Skin of body (tissue), 2 donors: ENCODE results near the gene C22orf23. TPM values are rescaled to one million over a fixed set of nuclear protein-coding genes. Genes with fewer than 3 reads are reported as not detected.
"Not testable (repeated sequence)": the region's sequence is repeated elsewhere in the genome, so short reads cannot be mapped to it uniquely, and the experiment has no call there.

ENCODE experiments used
- DNase-seq: peaks from one replicate; lab custom pipeline; 2025; lab: John Stamatoyannopoulos, UW
- total RNA-seq: library from RNA; depleted of rRNA; stranded (reverse); fragments of >200 nt; gene quantifications from one replicate; pipeline ENCODE4 v1.2.3, GENCODE V29; 2014

The C22orf23 gene
- total RNA-seq, 1 donor from 2014 or later = 0.20 TPM

GRCh38 chr22:37982151-37982785 is 28.9 kb upstream of the C22orf23 start:
- no peak for DNase-seq

DNA sequence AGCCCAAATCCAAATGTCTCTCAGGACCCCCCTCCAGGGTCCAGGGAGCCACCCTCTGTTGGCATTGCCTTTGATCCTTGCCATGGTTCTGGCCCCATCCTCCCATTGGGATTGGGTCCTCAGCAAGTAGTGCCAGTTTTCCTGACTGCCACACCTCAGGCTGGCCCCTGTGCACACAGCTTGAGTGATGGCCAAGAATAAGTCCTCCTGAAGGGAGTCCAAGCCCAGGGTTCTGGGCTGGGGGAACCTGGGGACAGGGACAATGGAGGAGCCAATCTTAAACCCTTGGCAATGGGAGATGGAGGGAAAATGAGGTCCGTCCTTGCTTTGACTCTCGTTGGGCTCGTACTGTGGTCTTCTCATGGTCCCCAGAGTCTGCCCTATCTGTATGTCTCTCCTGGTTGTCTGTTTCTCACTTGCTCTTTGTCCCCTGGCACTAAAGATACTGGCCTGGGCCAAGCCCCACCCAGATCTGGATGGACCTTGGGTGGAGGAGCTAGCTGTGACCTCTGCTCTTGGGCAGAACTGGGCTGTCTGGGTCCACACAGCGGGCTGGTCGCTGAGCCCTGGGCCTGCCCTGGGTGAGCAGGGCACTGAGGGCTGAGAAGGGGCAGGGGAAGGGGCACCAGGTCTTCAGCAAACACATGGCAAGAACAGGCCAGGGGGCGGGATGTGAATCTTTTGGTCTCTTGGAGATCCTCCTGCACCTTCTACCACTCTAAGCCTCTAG is 28.0 kb upstream of the C22orf23 start:
- DNase-seq = no peak

- DNase-seq = no peak
Observed at GRCh38 chr22:37979782-37980181, 26.4 kb upstream of the C22orf23 start.

GRCh38 chr22:37976547-37976946 is 23.1 kb upstream of the C22orf23 start:
- DNase-seq = no peak

DNA sequence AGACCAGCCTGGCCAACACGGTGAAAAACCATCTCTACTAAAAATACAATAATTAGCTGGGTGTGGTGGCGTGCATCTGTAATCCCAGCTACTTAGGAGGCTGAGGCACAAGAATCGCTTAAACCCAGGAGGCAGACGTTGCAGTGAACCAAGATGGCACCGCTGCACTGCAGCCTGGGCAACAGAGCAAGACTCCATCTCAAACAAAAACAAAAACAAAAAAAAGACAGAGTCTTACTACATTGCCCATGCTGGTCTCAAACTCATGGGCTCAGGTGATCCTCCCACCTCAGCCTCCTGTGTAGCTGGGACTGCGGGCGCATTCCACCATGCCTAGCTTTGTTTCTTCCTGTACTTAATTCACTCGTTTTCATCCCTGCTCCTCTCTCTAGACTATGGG is 22.6 kb upstream of the C22orf23 start:
- DNase-seq = not testable (repeated sequence)

DNA sequence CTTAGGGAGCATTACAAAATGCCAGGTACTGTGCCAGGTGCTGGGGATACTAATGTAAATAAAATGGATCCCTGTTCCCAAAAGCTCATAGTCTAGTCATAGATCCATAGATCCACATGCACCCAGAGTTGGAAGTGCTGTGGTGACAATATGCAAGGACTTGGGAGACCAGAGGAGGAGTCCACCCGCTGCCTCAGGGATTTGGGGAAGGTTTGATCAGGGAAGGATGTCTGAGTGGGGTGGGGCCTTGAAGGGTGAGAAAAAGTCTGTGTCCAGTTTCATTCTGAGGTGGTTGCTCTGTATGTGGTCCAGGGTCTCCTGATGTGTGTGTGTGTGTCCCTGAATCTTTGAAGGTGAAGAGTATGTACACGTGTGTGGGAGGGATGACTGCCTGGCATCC is 21.8 kb upstream of the C22orf23 start:
- DNase-seq = no peak

- DNase-seq = no peak
Observed at GRCh38 chr22:37973271-37974170, 20.1 kb upstream of the C22orf23 start.

DNA sequence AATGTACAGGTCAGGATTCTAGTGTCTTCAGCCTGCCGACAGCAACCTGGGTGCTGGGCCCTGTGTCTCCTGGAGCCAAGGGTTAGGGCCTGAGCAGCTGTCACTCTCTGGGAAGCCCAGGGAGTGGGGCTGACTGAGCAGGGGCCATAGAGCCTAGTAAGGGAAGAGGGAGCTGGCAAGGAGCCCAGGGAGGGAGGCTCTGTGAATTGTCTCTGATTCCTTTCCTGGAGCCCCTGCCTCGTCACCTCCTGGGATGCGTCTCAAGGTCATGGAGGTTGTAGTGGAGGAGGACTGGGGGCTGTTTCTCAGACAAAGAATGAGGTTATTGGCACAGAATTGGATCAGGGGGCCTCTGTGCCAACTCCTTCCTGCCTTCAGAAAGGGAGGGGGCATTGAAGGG is 19.1 kb upstream of the C22orf23 start:
- no peak for DNase-seq

- DNase-seq = no peak
Observed at GRCh38 chr22:37971475-37972434, 18.4 kb upstream of the C22orf23 start.

DNA sequence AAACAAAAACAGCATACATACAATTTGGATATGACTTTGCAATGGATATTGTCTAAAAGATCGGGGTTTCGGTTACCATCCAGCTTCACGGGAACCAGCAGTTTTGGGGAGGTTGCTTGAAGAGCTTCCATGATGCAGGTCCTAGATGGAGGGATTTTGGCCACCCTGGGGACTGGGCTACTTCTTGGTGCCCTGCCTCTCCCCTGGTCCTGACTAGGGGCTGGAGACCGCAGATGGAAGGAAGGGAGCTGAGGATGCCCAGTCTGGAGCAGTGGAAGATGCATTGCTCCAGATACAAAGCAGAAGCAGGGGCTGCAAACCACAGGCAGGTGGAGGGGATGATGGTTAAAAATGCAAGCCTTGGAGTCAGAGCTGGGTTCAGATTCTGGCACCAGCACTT is 17.5 kb upstream of the C22orf23 start:
- DNase-seq = no peak

DNA sequence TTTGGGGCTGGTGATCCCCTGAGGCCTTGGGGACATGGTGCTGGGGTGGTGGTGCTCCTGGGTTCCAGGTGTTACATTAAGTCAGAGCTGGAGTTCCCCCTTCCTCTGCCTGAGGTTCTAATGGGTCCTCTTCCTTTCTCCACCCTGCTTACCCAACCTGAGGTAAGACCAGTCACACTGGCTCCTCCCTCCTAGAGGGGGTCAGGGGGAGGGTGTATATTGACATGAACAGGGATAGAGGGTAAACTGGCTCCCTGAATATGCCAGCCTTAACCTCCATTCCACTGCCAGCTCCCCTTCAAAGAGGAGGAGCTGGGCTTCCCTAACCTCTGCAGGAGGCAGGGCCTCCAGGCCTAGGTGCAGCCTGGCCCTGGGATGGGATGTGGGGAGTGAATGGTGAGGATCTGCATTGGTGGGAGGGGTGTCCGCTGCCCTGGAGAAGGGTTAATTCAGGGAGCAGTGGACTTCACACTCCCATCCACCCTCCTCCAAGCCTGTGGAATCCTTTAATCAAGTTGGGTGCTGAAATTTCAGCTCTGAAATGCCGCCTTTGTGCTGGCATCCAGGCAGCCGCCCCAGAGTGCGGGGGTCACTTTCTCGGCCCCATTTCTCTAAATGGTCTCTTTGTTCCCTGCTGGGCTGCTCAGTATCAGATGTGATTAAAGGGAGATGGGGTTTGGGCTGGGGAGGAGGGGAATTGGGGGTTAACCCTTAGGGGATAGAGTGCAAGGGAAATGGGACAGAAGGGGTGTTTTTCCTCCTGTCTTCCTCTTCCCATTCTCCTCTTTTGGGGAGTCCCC is 15.3 kb upstream of the C22orf23 start:
- DNase-seq = no peak

DNA sequence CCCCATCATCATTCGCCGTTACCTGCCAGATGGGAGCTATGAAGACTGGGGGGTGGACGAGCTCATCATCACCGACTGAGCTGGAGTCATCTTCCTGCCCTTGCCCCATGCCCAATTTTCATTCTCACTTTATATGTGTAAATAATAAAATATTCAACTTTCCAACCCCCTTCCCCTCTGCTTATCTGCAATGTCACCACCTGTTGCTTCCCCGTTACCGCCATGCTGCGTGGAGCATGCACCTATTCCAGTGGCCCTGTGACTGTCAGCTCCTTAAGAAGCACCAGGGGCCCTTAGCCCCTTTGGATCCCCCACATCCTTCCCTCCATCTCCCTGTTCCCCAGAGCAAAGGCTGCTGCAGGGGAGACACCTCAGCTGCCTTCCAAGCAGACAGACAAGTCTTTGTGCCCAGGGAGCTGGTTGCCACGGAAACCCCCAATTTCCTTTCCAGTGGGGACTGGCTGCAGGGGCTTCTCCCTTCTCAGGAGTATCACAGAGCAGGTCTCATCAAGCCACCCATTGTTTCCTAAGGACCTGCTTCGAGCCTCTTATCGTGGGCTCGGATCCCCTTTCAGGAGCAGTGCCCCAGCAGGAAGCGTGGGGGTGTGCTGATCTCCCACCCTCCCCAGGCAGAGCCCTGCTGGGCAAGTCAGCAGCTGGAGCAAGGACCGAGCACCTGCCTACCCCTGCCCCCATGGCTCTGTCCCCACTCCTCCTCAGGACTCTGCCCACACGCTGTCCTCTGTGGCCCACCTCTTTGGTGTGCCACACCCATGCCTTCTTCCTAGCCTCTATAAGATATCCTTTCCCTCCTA is 14.4 kb upstream of the C22orf23 start:
- no peak for DNase-seq

DNA sequence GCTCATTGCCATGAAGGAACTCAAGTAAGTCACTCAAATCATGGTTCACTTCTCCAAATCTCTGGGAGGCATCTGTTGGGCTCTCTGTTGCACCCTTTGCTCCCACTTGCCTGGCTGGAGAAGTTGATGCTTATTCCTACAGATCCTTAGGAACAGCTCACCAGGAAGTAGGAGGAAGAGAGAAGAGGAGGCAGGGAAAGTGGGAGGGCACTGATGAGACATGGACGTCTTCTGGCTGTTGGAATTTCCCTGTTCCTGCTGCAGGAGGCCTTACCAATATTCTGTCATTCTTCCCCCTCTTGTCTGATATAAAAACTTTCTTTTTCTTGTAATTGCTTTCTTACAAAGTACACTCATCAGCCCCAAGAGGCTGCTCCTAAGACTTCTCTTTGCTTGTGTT is 13.7 kb upstream of the C22orf23 start:
- no peak for DNase-seq

DNA sequence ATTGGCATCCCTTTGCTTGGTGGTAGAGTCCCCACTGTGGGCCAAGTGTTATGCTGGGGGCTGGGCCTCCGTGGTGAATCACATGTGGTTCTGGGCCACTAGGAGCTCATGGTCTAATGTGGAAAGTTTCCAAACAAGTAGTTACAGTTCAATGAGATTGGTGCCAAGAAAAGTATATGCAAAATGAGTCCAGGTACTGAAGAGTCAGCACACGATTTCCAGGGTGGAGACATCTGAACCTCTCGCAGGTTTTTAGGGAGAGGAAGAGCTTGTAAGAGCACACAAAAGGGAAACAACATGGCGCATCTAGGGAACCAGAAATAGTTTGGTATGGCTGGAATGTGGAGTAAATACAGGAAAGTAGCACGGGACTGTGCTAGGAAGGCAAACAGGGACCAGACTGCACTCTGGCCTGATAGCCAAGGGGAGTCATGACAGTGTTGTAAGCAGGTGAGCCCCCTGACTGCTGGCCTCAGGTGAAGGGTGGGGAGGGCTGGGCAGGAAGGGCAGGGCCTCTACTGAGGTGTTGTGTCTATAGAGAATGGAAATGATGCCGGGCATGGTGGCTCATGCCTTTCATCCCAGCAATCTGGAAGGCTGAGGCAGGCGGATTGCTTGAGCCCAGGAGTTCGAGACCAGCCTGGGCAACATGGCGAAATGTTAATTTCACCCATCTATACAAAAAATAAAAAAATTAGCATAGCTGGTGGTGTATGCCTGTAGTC is 12.7 kb upstream of the C22orf23 start:
- DNase-seq = no peak

GRCh38 chr22:37961062-37961461 is 7.7 kb upstream of the C22orf23 start:
- DNase-seq = no peak

- no peak for DNase-seq
Observed at GRCh38 chr22:37959231-37959825, 5.9 kb upstream of the C22orf23 start.

GRCh38 chr22:37957232-37957631 is 3.8 kb upstream of the C22orf23 start:
- DNase-seq = no peak

- DNase-seq = not testable (repeated sequence)
Observed at GRCh38 chr22:37955825-37956397, 2.5 kb upstream of the C22orf23 start.
